Measurements from ENCODE around the gene NKAIN2.

- TF ChIP-seq CEBPB (IDR thresholded peaks at IDR 0.05; ENCODE audit: low read depth) (no peak), SIN3A (IDR thresholded peaks at IDR 0.05; ENCODE audit: low read depth) (no peak), SP1 (IDR thresholded peaks at IDR 0.05; ENCODE audit: low read depth) (no peak)
- TF ChIP-seq, protein P1, sequence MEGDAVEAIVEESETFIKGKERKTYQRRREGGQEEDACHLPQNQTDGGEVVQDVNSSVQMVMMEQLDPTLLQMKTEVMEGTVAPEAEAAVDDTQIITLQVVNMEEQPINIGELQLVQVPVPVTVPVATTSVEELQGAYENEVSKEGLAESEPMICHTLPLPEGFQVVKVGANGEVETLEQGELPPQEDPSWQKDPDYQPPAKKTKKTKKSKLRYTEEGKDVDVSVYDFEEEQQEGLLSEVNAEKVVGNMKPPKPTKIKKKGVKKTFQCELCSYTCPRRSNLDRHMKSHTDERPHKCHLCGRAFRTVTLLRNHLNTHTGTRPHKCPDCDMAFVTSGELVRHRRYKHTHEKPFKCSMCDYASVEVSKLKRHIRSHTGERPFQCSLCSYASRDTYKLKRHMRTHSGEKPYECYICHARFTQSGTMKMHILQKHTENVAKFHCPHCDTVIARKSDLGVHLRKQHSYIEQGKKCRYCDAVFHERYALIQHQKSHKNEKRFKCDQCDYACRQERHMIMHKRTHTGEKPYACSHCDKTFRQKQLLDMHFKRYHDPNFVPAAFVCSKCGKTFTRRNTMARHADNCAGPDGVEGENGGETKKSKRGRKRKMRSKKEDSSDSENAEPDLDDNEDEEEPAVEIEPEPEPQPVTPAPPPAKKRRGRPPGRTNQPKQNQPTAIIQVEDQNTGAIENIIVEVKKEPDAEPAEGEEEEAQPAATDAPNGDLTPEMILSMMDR (IDR thresholded peaks at IDR 0.05 in 2 of 3, conservative IDR thresholded peaks at IDR 0.05 in 1 of 3; ENCODE audit: borderline replicate concordance in 1 of 3, insufficient read depth in 1 of 3, low read depth in 2 of 3, low read length in 2 of 3) = no peak
Measured at GRCh38 chr6:124830506-124830905, 1026.8 kb downstream of the NKAIN2 start.
